GM19438 (cell line): ENCODE measurements around the gene PTPRM.

Experiments
- ATAC-seq: cut with Tn5 transposase; IDR thresholded peaks from one replicate; pipeline ENCODE4 v1.9.1; 2021; ENCODE audit warnings: low read depth; ENCODE audit not compliant: unreplicated experiment

PTPRM gene

GRCh38 chr18:8065284-8065683 is 498.2 kb downstream of the PTPRM start:
- no peak for ATAC-seq

- no peak for ATAC-seq
Measured at GRCh38 chr18:8065773-8066172, 498.7 kb downstream of the PTPRM start.

GRCh38 chr18:8069708-8070107 is 502.6 kb downstream of the PTPRM start:
- ATAC-seq, result no peak

- no peak for ATAC-seq
Measured at GRCh38 chr18:8073167-8073566, 506.1 kb downstream of the PTPRM start.

DNA sequence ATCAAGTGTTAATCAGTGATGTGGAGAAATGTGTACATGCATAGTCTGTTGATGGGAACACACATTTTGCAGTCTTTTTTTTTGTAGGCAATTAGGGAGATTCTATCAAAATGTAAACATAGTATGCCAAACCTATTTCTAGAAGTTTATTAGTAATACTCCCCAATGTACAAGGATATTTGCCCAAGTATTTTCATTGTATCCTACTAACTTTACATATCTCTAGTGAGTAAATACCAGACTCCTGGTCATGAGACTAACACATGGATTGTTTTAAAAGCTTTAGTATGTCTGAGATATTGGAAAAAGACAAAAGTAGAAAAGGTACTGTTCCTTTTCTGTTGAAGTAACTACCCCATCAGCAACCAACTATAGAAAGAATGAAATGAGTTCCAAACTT is 513.0 kb downstream of the PTPRM start:
- ATAC-seq, result no peak

GRCh38 chr18:8081267-8081666 is 514.2 kb downstream of the PTPRM start:
- ATAC-seq, result no peak

DNA sequence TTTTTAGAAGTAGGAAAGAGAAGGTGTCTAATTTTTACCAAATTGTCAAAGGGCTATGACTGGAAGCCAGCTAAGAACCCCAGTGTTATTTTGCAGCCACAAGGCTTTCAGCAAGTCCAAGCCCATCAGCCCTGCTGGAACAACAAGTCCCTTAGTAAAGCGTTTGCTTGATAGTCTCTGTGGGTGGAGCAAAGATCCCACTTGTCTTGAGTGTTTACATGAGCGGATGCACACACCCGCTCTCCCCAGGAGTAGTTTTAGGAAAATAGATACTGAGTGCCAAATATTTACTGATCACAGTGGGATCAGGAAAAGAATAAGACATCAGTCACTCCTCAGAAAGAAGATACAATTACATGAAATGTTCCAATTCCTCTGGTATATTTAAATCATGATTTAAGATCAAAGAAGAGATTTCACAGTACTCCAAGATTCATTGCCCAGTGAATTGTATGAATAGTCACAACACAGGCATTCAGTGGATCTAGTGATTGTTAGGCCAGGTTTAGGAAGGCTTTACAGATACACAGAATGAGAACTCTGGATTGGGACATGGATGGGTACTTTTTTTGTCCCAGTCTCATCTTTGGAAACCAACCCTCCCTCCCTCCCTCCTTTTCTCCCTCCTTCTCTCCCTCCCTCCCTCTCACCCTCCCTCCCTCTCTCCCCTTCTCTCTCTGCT is 514.9 kb downstream of the PTPRM start:
- no peak for ATAC-seq

DNA sequence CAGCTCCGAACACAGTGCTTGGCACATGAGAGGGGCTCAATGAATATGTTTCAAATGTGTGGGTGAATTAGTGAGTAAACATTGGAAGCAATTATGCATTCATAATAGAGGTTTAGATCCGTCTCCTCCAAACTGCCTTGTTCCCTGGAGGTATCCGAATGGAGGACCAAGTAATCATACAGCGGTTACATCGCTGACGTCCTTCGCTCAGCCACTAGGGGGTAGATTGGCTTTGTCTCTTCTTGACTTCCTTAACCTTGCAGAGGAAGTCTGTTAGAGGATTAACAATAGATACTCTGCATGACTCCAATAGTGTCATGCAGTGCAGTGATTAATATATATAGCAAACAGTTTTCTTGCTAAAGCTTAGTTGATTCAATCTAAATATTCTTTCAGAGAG is 517.0 kb downstream of the PTPRM start:
- ATAC-seq, result no peak

DNA sequence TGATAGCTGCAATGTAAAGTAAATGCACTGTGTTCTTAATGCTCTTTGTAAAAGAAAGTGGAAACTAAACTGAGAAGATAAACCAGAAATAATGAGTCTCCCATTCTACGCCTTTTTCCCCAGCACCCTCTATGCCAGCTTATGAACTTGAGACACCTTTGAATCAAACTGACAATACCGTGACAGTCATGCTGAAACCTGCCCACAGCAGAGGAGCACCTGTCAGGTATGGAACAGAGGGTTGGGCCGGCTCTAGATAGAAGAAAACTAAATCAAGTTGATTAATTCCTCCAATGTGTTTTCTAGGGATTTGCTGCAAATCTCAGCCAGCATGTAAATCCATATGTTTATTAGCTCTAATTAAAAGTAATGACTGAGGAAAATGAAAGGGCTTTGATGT is 521.5 kb downstream of the PTPRM start:
- ATAC-seq, result no peak

DNA sequence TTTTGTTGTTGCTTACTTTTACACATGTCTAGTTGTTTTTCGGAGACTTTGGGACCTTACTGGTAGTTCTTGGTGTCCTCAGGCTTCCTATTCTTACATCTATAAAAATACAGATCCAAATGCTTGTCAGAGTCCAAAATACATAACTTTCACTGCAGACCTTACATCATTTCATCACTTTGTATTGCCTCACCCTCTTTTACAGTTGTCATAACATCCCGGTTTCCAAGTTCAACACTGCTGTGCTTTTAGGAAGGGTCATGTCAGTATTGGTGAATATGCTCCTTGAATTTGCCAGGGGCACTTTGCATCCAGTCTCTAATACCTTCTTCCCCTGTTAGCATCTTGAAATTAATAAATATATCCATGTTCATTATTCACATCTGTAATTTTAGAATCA is 523.9 kb downstream of the PTPRM start:
- ATAC-seq, result no peak

DNA sequence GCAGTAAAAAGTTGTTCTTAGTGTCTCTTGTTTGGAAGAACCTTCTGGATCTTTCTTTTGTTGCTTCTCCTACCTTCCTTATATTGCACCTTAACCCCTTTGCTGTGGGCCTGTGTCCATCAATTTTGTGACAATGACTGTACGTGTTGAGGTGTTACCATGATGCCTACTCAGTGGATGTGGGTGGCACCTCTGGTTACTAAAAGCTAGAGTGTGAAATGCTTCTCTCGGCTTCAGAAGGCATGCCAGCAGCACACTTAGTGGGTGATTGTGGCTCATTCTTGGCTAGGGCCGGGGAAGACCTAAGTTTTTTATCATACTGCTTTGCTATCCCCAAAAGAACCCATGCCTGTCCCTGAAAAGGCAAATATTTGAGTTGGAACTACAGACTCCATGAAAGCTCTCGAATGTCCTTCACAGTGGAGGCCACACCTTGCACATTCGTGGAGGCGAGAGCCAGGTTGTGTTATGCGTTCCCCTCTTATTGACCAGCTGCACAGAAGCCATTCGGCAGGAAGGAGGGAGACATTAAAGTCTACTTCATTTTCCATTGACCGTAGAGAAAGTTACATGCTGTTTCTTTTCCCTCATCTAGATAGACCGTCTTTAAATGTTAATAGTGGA is 528.9 kb downstream of the PTPRM start:
- no peak for ATAC-seq

GRCh38 chr18:8097399-8097798 is 530.3 kb downstream of the PTPRM start:
- no peak for ATAC-seq

DNA sequence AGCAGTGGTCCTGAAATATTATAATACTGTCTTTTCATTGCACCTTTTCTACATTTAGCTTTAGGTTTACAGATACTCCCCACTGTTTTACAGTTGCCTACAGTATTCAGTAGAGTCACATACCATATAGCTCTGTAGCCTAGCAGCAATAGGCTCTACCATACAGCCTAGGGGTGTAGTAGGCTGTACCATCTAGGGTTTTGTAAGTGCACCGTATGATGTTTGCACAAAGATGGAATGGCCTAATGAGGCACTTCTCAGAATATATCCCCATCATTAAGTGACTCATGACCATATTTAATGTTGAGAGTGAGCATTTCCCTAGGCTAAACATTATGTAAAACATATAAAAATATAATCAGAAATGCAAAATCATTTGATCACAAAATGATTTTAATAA is 530.8 kb downstream of the PTPRM start:
- ATAC-seq, result no peak

DNA sequence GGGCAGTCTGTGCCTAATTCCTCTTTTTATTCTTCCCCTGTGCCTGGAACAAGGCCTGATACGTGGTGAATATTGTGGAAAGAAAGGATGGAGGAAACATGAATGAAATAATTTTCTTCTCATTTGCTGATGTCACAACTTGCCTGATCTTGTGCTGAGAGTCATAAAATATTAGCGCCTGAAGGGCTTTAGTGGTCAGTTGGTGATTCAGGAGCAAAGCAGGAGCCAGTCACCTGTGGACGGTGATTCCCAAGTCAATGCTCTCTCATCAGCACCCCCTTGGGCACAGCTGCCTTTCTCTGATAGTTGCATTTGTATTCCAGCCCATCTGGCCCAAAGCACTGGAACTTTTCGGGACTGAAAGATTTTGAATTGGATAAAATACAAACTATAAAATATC is 539.5 kb downstream of the PTPRM start:
- ATAC-seq, result no peak

GRCh38 chr18:8107426-8107825 is 540.3 kb downstream of the PTPRM start:
- no peak for ATAC-seq

- no peak for ATAC-seq
Measured at GRCh38 chr18:8114480-8114879, 547.4 kb downstream of the PTPRM start.

- no peak for ATAC-seq
Measured at GRCh38 chr18:8116341-8117005, 549.4 kb downstream of the PTPRM start.

DNA sequence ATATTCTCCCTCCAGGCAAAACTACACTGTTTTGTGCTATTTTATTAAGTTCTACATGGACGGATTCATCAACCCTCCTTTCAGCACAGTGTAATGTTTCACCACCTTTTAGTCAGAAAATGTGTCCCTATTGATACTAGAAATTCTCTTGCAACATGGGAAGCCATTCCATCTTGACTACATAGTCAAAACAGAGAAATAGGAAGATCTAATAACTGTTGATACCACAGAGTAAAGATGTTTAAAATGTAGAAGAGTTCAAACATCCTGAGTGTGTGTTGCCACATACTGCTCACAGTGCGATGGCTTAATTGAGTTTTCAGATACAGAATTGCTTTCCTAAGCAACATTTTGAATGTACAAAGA is 549.9 kb downstream of the PTPRM start:
- no peak for ATAC-seq

GRCh38 chr18:8121101-8121500 is 554.0 kb downstream of the PTPRM start:
- no peak for ATAC-seq

DNA sequence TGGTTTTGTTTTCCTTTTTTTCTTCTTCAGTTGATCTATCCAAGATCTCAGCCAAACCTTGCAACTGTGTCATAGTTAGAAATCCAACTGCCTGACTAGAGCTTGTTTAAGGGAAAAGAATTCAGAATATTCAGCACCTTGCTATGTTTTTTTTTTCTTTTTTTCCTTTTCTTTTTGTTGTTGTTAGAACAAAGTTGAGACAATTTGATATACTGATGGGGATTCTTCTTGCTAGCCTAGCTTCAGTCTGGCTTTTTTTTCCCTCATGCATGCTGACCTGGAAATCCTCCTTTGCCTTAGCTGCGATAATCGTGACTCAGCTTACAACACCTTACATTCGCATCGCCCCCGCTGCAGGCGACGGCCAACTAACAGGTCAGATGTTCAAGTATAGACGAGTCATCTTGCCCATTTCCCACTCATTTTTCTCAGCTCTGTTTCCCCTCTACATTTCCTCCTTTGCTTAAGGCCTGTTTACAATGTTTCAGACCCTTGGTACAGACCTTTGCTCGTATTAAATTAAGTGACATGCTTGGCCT is 554.9 kb downstream of the PTPRM start:
- ATAC-seq, result no peak

- no peak for ATAC-seq
Measured at GRCh38 chr18:8124232-8125146, 557.4 kb downstream of the PTPRM start.
